ENCODE results near the gene CEACAM6.

- TF ChIP-seq CTCF (IDR thresholded peaks at IDR 0.05) = no peak
- TF ChIP-seq ZFX (IDR thresholded peaks at IDR 0.05; ENCODE audit: borderline replicate concordance) = no peak
These were observed 58.6 kb downstream of the CEACAM6 start for GRCh38 chr19:41813911-41814310.
